ENCODE measurements around the gene NEK1. TPM values are rescaled to one million over a fixed set of nuclear protein-coding genes. Genes with fewer than 3 reads are reported as not detected.

The NEK1 gene
- total RNA-seq, 1 donor from 2014 or later = 14.7 TPM

DNA sequence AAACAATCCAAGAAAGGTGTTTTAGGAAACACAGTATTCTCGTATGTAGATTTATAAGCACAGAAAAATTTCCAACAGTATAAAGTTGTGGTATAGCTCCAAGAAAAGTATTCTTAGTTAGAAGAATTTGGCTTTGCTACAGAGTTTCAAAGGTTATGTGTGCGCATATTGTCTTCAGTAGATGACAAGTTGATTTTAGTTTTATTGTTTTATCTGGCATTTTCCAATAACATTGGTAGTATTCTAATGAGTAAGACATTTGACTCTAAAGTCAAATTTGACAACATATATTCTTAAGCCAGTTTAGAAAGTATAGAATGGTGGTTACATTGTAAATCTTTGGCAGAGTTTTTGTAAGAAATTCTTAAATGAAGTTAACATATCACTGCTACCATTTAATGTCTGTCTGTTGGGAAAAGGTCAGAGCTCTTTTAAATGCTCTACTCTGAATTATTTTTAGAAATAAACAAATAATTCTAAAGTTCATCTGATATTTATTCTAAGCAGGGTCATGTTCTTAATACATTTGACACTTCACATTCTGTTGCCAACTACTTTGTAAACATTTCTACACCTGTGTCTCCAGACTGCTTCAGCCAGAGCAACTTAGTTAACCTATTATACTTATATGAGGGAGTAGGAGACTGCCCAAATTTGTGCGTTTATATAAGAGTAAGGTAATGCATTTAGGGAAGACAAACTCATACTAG lies 38.0 kb upstream of the NEK1 start:
- intact Hi-C loops (cut with DNase I) = no loop called here
- Histone ChIP-seq H3K4me1 (no peaks in the 10 kb centered on the region), H3K9me3 (no peaks in the 10 kb centered on the region), H3K27ac (no peak overlapping the region), H3K27me3 (no peaks in the 10 kb centered on the region), H3K36me3 (peaks cover 0 to 4% of the 10 kb centered on the region in 2 donors), H3K4me3 (no peak overlapping the region)
- no peak for DNase-seq (ENCODE audit: extremely low spot score in 2 of 2)
- TF ChIP-seq, protein P1, sequence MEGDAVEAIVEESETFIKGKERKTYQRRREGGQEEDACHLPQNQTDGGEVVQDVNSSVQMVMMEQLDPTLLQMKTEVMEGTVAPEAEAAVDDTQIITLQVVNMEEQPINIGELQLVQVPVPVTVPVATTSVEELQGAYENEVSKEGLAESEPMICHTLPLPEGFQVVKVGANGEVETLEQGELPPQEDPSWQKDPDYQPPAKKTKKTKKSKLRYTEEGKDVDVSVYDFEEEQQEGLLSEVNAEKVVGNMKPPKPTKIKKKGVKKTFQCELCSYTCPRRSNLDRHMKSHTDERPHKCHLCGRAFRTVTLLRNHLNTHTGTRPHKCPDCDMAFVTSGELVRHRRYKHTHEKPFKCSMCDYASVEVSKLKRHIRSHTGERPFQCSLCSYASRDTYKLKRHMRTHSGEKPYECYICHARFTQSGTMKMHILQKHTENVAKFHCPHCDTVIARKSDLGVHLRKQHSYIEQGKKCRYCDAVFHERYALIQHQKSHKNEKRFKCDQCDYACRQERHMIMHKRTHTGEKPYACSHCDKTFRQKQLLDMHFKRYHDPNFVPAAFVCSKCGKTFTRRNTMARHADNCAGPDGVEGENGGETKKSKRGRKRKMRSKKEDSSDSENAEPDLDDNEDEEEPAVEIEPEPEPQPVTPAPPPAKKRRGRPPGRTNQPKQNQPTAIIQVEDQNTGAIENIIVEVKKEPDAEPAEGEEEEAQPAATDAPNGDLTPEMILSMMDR (IDR thresholded peaks at IDR 0.05) = no peak
- TF ChIP-seq POLR2A (IDR thresholded peaks at IDR 0.05) (no peak), POLR2AphosphoS5 (IDR thresholded peaks at IDR 0.05; ENCODE audit: insufficient read depth in 1 of 2, low read depth in 1 of 2) (no peak)

DNA sequence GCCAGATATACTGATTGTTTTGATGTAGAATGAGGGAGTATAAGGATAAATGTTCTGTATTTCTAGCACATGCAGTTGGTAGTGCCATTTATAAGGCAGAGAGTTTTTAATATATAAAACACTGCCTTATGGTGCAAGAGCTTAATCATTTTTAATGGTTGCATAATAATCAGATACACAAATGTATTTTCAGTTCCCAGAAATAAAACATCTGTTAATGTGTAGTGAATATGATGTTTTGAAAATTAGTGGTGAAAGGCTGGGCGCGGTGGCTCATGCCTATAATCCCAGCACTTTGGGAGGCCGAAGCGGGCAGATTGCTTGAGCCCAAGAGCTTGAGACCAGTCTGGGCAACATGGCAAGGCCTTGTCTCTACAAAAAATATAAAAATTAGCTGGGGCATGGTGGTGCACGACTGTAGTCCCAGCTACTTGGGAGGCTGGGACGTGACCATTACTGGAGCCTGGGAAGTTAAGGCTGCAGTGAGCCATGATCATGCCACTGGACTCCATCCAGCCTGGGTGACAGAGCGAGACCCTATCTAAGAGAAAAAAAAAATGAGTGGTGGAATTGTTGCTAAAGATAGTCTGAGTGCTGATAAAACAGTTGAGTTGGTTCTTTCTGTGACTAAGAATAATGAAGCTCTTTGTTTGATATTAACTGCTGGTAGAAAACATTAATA lies 37.3 kb upstream of the NEK1 start:
- no peak for DNase-seq (ENCODE audit: extremely low spot score in 2 of 2)
- Histone ChIP-seq H3K9me3 (no peaks in the 10 kb centered on the region), H3K4me1 (no peaks in the 10 kb centered on the region), H3K36me3 (peaks cover 0 to 4% of the 10 kb centered on the region in 2 donors), H3K27me3 (no peaks in the 10 kb centered on the region), H3K4me3 (no peak overlapping the region), H3K27ac (no peak overlapping the region)
- intact Hi-C loops (cut with DNase I) = no loop called here
- TF ChIP-seq POLR2AphosphoS5 (IDR thresholded peaks at IDR 0.05; ENCODE audit: insufficient read depth in 1 of 2, low read depth in 1 of 2) (no peak), POLR2A (IDR thresholded peaks at IDR 0.05) (no peak)
- TF ChIP-seq, protein P1 (IDR thresholded peaks at IDR 0.05) = no peak

DNA sequence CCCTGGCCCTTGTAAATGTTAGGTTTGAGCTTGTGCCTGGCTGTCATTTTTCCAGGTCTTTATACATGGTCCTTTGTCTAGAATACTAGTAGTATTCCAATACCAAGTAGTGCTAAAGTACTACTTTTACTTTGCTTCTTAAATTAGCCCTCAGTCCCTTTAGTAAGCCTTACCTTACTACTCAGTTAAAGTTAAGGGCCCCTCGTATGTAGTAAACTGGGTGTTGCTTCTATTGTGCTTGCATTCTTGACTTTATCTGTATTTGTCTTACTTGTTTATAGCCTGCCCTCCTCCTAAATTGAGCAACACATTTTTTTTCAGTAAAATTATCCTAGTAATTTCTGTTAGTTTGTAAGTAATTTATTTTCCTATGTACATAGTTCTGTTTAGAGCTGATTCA lies 33.2 kb upstream of the NEK1 start:
- H3K4me3 ChIP-seq = no peak overlapping the region
- no peaks in the 10 kb centered on the region for H3K4me1 ChIP-seq
- H3K36me3 ChIP-seq = peaks cover 0 to 11% of the 10 kb centered on the region in 2 donors
- no peak for DNase-seq (ENCODE audit: extremely low spot score in 2 of 2)
- H3K9me3 ChIP-seq = no peaks in the 10 kb centered on the region
- TF ChIP-seq POLR2A (IDR thresholded peaks at IDR 0.05) (no peak), POLR2AphosphoS5 (IDR thresholded peaks at IDR 0.05; ENCODE audit: insufficient read depth in 1 of 2, low read depth in 1 of 2) (no peak)
- TF ChIP-seq, protein P1 (IDR thresholded peaks at IDR 0.05) = no peak
- no peak overlapping the region for H3K27ac ChIP-seq
- no peaks in the 10 kb centered on the region for H3K27me3 ChIP-seq
- intact Hi-C loops (cut with DNase I) = no loop called here

DNA sequence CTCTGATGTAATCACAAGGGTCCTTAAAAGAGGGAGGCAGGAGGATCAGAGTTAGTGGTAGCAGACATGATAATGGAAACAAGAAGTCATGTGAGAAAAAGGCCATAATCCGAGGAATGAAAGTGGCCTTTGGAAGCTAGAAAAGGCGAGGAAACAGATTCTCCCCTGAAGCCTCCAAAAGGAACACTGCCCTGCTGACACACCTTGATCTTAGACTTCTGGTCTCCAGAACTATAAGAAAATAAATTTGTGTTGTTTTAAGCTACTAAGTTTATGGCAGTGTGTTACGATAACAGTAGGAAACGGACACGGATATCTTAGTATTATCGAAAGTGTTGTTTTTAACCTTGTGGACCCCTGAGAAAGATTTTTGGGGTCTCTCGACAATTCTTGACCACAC lies 32.4 kb upstream of the NEK1 start:
- TF ChIP-seq POLR2A (IDR thresholded peaks at IDR 0.05) (no peak), POLR2AphosphoS5 (IDR thresholded peaks at IDR 0.05; ENCODE audit: insufficient read depth in 1 of 2, low read depth in 1 of 2) (no peak)
- TF ChIP-seq, protein P1 (IDR thresholded peaks at IDR 0.05) = no peak
- intact Hi-C loops (cut with DNase I) = no loop called here
- Histone ChIP-seq H3K36me3 (peaks cover 0 to 11% of the 10 kb centered on the region in 2 donors), H3K4me3 (no peak overlapping the region), H3K27ac (no peak overlapping the region), H3K4me1 (no peaks in the 10 kb centered on the region), H3K27me3 (no peaks in the 10 kb centered on the region), H3K9me3 (no peaks in the 10 kb centered on the region)
- no peak for DNase-seq (ENCODE audit: extremely low spot score in 2 of 2)
